Right lobe of liver (tissue), 6 donors: ENCODE measurements around the gene MITD1. TPM values are rescaled to one million over a fixed set of nuclear protein-coding genes. Genes with fewer than 3 reads are reported as not detected.
A peak's percentile ranks its signal among the peaks of the same experiment; 100 is the strongest.

ENCODE experiments used
- ATAC-seq, 4 donors: fragments of 200-7000 bp; cut with Tn5 transposase; one replicate each; pipeline ENCODE4 v1.9.1; 2020; ENCODE audit warnings: mild to moderate bottlenecking in 4 of 4, moderate library complexity in 4 of 4
- DNase-seq, 3 donors: peaks; one replicate each; pipeline ENCODE4 v3.0.0-alpha.2; 2020
- H3K27ac ChIP-seq, 3 donors: fragments of 200-600 bp; one replicate each; pipeline ENCODE4 v1.8.0; 2022
- H3K27me3 ChIP-seq, 2 donors: fragments of 200-600 bp; one replicate each; pipeline ENCODE4 v1.8.0; 2022
- H3K36me3 ChIP-seq, 4 donors: fragments of 200-600 bp; sonication (generic) in 1 of 4; one replicate each; pipeline versions ENCODE4 v1.5.1 to v1.8.0; 2017 to 2022; ENCODE audit warnings: control low read depth in 1 of 4
- H3K4me1 ChIP-seq, 4 donors: fragments of 200-600 bp; sonication (generic) in 1 of 4; one replicate each; pipeline versions ENCODE4 v1.5.1 to v1.8.0; 2017 to 2022; ENCODE audit warnings: control low read depth in 1 of 4
- H3K4me3 ChIP-seq, 3 donors: fragments of 200-600 bp; one replicate each; pipeline ENCODE4 v1.8.0; 2022
- H3K9me3 ChIP-seq, 4 donors: fragments of 200-600 bp; sonication (generic) in 1 of 4; one replicate each; pipeline versions ENCODE4 v1.5.1 to v1.8.0; 2017 to 2022; ENCODE audit warnings: control low read depth in 1 of 4
- POLR2A ChIP-seq: fragments of 450-650 bp; IDR thresholded peaks from one replicate; pipeline ENCODE4 v1.6.1; 2017; ENCODE audit warnings: antibody characterized with exemption, mild to moderate bottlenecking
- WGBS: methylation state at CpG from one replicate; pipeline ENCODE4 v1.1.6; 2018; ENCODE audit warnings: low coverage, low lambda C conversion rate; ENCODE audit not compliant: insufficient coverage; ENCODE audit errors: missing lambda C conversion rate; 5-methylcytosine and 5-hydroxymethylcytosine counted together
- intact Hi-C, 2 donors: fragments of 100-400 bp; cut with DNase I; formaldehyde crosslinking; loops; one replicate each; pipeline versions ENCODE4 v1.11.2 to v1.14.1; 2022
- total RNA-seq, 6 experiments: library from RNA; depleted of rRNA in 2 of 6; stranded (reverse); fragments of >200 nt in 2 of 6; fragmentation: NEBNext Ultra II Directional in 3 of 6; extraction: Animal tissue kit (Norgen Biotek cat#: 25700) in 3 of 6; gene quantifications; one replicate each; pipeline versions ENCODE4 v1.1.0 to v1.2.4, GENCODE V29; 2016 to 2023
- TF ChIP-seq, protein P1 (sequence below), 4 donors: fragments of 200-600 bp in 3 of 4; fragments of 450-650 bp in 1 of 4; IDR thresholded peaks; one replicate each; pipeline versions ENCODE4 v1.5.1 to v1.8.0; 2016 to 2022; ENCODE audit warnings: antibody characterized with exemption in 4 of 4, mild to moderate bottlenecking in 2 of 4
- donor health status: DM: no; HTN: yes; CAD: no.
- donor health status: DM: no; HTN: no; CAD: no.
- donor health status: DM: no; HTN: no; CAD: no.
- donor health status: DM: no; HTN: yes; CAD: no.
- donor health status: DM: no; HTN: yes; CAD: no.

The MITD1 gene
- total RNA-seq, 6 experiments from 2014 or later = 4.0 to 12.5 (median 9.6) TPM

DNA sequence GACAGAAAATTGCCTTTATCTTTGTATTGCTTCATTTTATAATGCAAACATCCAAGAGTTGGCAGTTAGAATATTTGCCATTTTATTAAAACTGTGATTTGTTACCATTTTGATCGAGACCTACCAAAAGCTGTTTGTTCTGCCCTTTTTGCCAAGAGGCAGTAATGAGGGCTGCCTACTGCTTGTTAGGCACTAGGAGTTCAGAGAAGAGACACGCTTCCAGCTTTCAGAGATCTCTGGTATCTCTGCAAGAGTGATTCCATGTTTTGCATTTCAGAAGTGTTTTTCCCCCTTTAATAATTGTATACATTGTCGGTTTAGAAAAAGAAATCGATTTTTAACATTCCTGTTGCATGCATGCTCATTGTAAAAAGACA lies 754 bp upstream of the MITD1 start:
- H3K4me3 ChIP-seq = peak overlapping the region; percentile 63 to 80 (median 73)
- H3K27ac ChIP-seq = peak overlapping the region; percentile 48 to 74 (median 71)
- H3K9me3 ChIP-seq = no peaks in the 10 kb centered on the region
- 1% methylated on average over 4 of the region's 4 CpGs for WGBS
- intact Hi-C loops = no loop called here
- DNase-seq = no peak
- no peaks in the 10 kb centered on the region for H3K27me3 ChIP-seq
- peaks cover 0 to 33% (median 8%) of the 10 kb centered on the region in 4 donors for H3K4me1 ChIP-seq
- TF ChIP-seq, protein P1, sequence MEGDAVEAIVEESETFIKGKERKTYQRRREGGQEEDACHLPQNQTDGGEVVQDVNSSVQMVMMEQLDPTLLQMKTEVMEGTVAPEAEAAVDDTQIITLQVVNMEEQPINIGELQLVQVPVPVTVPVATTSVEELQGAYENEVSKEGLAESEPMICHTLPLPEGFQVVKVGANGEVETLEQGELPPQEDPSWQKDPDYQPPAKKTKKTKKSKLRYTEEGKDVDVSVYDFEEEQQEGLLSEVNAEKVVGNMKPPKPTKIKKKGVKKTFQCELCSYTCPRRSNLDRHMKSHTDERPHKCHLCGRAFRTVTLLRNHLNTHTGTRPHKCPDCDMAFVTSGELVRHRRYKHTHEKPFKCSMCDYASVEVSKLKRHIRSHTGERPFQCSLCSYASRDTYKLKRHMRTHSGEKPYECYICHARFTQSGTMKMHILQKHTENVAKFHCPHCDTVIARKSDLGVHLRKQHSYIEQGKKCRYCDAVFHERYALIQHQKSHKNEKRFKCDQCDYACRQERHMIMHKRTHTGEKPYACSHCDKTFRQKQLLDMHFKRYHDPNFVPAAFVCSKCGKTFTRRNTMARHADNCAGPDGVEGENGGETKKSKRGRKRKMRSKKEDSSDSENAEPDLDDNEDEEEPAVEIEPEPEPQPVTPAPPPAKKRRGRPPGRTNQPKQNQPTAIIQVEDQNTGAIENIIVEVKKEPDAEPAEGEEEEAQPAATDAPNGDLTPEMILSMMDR (IDR thresholded peaks at IDR 0.05) = no peak
- no peak for TF ChIP-seq POLR2A
- H3K36me3 ChIP-seq = no peaks in the 10 kb centered on the region
- no peak for ATAC-seq

DNA sequence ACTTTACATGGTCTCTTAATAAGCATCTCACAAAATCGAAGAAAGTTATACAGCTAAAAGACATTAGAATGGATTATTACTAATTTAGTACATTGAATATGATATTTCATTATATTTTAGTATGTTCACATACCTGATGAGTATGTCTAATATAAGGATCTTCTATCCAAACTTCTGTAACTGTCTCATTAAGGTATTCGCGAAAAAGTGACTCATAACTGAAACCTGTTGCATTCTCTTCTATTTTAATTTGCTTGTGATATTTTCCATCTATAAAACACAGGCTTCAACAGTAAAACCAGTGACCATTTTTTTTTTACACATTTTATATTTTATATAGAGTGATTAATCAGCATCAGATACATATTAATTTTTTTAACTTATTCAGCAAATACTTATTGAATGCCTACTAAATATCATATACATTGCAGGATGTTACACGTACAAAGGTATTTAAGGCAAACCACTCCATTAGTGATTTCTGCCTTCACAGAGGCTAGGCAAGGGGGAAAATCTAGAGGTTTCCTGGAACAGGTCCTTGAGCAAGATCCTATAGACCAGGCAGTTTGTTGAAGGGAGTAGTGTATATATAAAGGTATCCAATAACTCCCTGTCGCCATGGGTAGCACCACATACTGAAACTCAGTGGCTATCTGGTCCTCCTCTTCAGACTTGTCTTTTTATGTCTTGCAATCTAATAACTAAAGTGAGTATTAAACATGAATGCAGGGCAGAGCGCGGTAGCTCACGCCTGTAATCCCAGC lies 9.3 kb downstream of the MITD1 start:
- Histone ChIP-seq H3K4me3 (no peak overlapping the region), H3K4me1 (no peaks in the 10 kb centered on the region), H3K36me3 (peaks cover 0 to 33% (median 11%) of the 10 kb centered on the region in 4 donors), H3K9me3 (no peaks in the 10 kb centered on the region), H3K27me3 (no peaks in the 10 kb centered on the region), H3K27ac (no peak overlapping the region)
- intact Hi-C loops = no loop called here
- TF ChIP-seq, protein P1 (IDR thresholded peaks at IDR 0.05) = no peak
- TF ChIP-seq POLR2A = no peak
- WGBS = 94% methylated on average over 7 of the region's 8 CpGs
- DNase-seq = no peak
- ATAC-seq = no peak

DNA sequence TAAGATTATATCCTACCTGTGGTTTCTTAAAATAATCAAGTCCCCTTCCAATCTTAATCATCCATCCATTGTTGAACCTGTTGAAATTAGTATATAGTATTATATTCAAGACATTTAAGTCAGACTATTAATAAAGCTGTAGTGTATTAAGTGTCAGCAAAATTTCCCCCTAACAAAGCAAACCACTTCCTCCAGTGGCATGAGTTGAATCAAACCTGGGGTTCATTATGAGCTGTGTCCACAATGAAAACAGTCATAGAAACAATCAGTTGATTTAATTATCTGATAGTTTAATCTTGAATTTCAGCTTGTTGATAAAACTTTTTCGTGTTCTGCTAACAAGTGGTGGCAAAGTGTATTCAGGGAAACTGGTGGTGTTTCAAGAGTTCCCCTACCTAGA lies 11.3 kb downstream of the MITD1 start:
- Histone ChIP-seq H3K36me3 (peaks cover 0 to 33% (median 11%) of the 10 kb centered on the region in 4 donors), H3K27ac (no peak overlapping the region), H3K27me3 (no peaks in the 10 kb centered on the region), H3K9me3 (no peaks in the 10 kb centered on the region), H3K4me3 (no peak overlapping the region), H3K4me1 (no peaks in the 10 kb centered on the region)
- 88% methylated on average over 1 of the region's 1 CpG for WGBS
- DNase-seq = no peak
- no peak for TF ChIP-seq POLR2A
- TF ChIP-seq, protein P1 (IDR thresholded peaks at IDR 0.05) = no peak
- intact Hi-C loops = no loop called here
- no peak for ATAC-seq

DNA sequence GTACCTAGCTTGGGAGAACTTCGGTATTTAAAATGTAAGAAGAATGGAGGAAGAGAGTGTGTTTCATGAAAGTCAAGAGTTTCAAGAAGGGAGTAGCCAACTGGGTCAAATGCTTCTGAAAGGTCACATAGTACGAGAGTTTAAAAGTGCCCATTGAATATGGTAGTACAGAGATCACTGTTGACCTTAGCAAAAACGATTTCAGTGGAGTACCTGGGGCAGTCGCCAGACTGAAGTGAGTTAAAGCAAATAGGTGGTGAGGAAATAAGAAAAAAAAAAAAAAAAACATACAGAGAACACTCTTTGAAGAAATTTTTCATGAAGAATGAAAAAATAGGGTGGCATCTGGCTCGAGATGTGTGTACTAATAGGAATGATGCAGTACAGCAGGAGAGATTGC lies 14.6 kb downstream of the MITD1 start:
- ATAC-seq (peak in 2 of 4 donors; percentile 47 to 75), DNase-seq (no peak)
- Histone ChIP-seq H3K4me1 (no peaks in the 10 kb centered on the region), H3K27me3 (no peaks in the 10 kb centered on the region), H3K9me3 (no peaks in the 10 kb centered on the region), H3K27ac (no peak overlapping the region), H3K36me3 (peaks cover 0 to 19% (median 10%) of the 10 kb centered on the region in 4 donors), H3K4me3 (no peak overlapping the region)
- intact Hi-C loops = no loop called here
- 48% methylated on average over 5 of the region's 5 CpGs for WGBS
- TF ChIP-seq POLR2A = no peak
- TF ChIP-seq, protein P1 (IDR thresholded peaks at IDR 0.05) = no peak
